ENCODE data around the gene SPRR1A.

DNA sequence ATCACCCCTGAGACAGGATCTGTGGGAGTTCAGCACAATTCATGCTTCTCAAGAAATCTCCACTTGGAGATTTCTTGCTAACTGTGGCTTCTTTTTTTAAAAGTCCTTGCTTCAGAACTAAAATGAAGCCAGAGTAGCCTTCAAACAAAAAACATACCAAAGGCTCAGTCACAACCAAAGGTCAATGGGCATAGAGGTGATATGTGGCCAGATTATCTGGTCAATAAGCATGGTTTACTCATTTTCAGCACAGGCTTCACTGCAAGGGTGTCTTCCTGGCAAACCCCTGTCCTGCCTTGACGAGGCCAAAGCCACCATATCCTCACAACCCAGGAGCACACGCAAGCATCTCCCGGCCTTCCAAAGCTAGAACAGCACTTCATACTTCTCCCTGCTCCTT lies 24.6 kb upstream of the SPRR1A start:
- TF ChIP-seq, protein P1, sequence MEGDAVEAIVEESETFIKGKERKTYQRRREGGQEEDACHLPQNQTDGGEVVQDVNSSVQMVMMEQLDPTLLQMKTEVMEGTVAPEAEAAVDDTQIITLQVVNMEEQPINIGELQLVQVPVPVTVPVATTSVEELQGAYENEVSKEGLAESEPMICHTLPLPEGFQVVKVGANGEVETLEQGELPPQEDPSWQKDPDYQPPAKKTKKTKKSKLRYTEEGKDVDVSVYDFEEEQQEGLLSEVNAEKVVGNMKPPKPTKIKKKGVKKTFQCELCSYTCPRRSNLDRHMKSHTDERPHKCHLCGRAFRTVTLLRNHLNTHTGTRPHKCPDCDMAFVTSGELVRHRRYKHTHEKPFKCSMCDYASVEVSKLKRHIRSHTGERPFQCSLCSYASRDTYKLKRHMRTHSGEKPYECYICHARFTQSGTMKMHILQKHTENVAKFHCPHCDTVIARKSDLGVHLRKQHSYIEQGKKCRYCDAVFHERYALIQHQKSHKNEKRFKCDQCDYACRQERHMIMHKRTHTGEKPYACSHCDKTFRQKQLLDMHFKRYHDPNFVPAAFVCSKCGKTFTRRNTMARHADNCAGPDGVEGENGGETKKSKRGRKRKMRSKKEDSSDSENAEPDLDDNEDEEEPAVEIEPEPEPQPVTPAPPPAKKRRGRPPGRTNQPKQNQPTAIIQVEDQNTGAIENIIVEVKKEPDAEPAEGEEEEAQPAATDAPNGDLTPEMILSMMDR (IDR thresholded peaks at IDR 0.05), result no peak
- no peak for TF ChIP-seq ZFX (IDR thresholded peaks at IDR 0.05; ENCODE audit: borderline replicate concordance)

All from 22Rv1 (cell line).